ENCODE data around the gene EXOC4. TPM values are rescaled to one million over a fixed set of nuclear protein-coding genes. Genes with fewer than 3 reads are reported as not detected.

Gene EXOC4
- total RNA-seq, 3 donors from 2014 or later: 63.9 to 90.2 (median 89.5) TPM

DNA sequence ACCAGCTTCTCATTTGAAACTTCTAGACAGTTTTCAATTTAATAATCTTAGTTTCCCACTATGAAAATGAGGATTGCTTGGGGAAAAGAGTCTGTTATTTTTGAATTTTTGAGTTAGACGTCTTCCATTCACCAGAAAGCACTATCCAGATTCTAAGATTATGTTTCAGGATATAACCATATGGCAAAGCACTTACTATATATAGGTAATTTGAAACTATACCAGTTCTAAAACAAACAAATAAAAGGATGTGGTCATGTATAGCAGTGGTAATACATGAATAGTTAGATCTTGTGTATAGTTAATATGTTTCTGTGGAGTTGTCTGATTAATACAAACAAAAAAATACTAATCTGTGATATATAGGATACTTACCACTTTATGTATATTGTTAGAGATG is 320.0 kb downstream of the EXOC4 start:
- intact Hi-C loops (cut with DNase I, micrococcal nuclease): no loop called here
- TF ChIP-seq, protein P1, sequence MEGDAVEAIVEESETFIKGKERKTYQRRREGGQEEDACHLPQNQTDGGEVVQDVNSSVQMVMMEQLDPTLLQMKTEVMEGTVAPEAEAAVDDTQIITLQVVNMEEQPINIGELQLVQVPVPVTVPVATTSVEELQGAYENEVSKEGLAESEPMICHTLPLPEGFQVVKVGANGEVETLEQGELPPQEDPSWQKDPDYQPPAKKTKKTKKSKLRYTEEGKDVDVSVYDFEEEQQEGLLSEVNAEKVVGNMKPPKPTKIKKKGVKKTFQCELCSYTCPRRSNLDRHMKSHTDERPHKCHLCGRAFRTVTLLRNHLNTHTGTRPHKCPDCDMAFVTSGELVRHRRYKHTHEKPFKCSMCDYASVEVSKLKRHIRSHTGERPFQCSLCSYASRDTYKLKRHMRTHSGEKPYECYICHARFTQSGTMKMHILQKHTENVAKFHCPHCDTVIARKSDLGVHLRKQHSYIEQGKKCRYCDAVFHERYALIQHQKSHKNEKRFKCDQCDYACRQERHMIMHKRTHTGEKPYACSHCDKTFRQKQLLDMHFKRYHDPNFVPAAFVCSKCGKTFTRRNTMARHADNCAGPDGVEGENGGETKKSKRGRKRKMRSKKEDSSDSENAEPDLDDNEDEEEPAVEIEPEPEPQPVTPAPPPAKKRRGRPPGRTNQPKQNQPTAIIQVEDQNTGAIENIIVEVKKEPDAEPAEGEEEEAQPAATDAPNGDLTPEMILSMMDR (IDR thresholded peaks at IDR 0.05): no peak
- Histone ChIP-seq H3K4me3 (no peak overlapping the region), H3K36me3 (ENCODE audit: low read depth) (no peaks in the 10 kb centered on the region), H3K4me1 (ENCODE audit: low read depth) (no peaks in the 10 kb centered on the region), H3K9me3 (no peaks in the 10 kb centered on the region)
- DNase-seq (no peak), ATAC-seq (no peak)

DNA sequence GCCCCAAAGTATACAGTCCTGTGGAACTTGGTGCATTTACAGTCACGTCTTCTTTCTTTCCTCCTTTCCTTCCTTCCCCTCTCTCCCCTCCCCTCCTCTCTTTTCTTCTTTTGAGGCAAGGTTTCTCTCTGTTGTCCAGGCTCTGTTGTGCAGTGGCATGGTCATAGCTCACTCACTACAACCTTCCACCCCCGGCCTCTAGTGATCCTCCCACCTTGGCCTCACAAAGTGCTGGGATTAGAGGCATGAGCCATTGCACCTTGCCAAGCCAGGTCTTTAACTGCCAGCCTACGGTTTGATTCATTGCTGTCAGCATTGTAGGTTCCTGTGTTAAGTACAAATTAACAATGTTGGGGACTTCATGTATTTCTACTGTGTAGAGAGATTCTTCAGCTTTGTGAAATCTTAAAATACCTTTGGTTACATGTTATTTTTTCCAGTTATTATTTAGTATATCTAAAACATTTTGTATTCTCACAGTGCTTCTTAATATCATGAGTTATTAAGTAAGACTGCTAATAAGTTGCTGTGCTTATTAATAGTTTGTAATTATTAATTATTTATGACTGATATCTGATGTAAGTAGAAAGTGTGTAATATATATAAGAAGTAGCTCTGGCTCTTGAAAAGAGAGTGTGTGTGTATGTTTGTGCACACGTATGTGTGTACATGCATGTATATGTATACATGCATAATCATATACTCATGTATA is 320.8 kb downstream of the EXOC4 start:
- DNase-seq: no peak
- Histone ChIP-seq H3K4me3 (no peak overlapping the region), H3K36me3 (ENCODE audit: low read depth) (no peaks in the 10 kb centered on the region), H3K4me1 (ENCODE audit: low read depth) (no peaks in the 10 kb centered on the region), H3K9me3 (no peaks in the 10 kb centered on the region)
- TF ChIP-seq, protein P1 (IDR thresholded peaks at IDR 0.05): no peak
- no peak for ATAC-seq
- intact Hi-C loops (cut with DNase I, micrococcal nuclease): no loop called here

DNA sequence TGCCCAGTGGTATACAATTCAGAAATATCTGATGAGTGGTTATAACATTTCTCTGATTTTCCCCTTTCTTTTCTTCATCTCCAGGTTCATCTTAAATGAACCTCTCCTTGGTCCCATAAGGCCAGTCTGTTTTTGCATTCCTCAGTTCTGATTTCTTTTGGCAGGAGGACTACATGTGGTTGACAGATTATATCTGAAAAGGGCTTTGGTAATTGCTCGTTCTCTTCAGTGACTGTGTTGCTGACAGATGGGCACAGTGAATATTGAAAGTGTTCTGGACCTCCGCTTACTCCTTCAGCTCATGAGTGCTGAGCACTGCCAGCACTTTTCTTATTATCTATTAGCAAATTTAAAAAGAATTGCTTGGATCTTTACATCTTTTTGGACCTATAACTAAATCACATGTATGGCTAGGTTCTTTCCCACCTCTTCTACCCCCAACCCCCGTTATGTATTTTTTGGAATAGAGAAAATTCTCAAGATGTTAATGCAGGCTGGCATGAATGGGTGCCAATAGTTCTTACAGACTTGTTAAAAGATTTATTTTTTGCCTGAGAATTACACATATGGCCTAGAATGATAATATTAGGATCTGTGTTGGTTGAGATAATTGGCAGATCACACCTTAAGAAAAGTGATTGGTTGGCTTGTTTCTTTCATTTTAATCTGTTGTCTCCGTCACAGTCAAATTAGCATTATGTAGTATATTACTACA is 323.0 kb downstream of the EXOC4 start:
- Histone ChIP-seq H3K36me3 (ENCODE audit: low read depth) (no peaks in the 10 kb centered on the region), H3K4me1 (ENCODE audit: low read depth) (no peaks in the 10 kb centered on the region), H3K9me3 (no peaks in the 10 kb centered on the region), H3K4me3 (no peak overlapping the region)
- no peak for ATAC-seq
- TF ChIP-seq, protein P1 (IDR thresholded peaks at IDR 0.05): no peak
- intact Hi-C loops (cut with DNase I, micrococcal nuclease): no loop called here
- no peak for DNase-seq

- no peak for DNase-seq
- no peak overlapping the region for H3K4me3 ChIP-seq
- TF ChIP-seq, protein P1 (IDR thresholded peaks at IDR 0.05): no peak
- ATAC-seq: no peak
- H3K4me1 ChIP-seq (ENCODE audit: low read depth): no peaks in the 10 kb centered on the region
- no peaks in the 10 kb centered on the region for H3K9me3 ChIP-seq
- intact Hi-C loops (cut with DNase I, micrococcal nuclease): no loop called here
- H3K36me3 ChIP-seq (ENCODE audit: low read depth): no peaks in the 10 kb centered on the region
Measured at GRCh38 chr7:133576612-133577168, 323.8 kb downstream of the EXOC4 start.

DNA sequence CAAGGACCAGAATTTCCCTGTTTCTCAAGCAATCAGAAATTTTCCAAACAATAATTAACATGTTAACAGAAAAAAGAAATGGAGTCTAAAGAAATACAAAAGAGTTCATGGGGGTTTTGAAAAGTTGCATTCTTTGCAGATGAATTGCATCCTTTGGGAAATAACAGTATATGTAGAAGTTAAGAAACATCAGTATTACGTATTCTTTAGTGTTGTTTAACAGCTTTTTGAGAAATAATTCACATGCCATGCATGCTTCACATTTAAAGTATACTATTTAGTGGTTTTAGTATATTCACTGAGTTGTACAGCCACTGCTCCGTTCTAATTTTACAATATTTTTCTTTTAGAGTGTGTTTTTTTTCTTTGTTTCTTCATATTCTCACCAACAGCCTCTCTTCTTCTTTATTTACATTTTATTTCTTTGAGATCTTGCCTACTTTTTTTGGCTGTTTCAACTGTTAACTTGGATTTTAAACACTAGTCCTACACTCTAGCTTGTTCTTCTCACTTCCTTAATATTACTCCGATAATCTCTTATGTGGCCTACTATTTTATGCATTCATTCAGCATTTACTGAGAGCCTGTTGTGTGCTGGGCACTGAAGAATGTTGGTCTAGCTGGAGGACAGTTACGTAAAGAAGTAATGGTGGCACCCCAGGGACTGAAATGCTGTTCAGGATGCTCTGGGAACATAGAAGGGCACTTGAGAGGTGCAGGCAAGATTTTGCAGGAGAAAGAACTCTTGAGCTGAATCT is 330.1 kb downstream of the EXOC4 start:
- no peak overlapping the region for H3K4me3 ChIP-seq
- TF ChIP-seq, protein P1 (IDR thresholded peaks at IDR 0.05): no peak
- intact Hi-C loops (cut with DNase I, micrococcal nuclease): no loop called here
- H3K4me1 ChIP-seq (ENCODE audit: low read depth): no peaks in the 10 kb centered on the region
- no peaks in the 10 kb centered on the region for H3K36me3 ChIP-seq (ENCODE audit: low read depth)
- ATAC-seq (no peak), DNase-seq (no peak)
- no peaks in the 10 kb centered on the region for H3K9me3 ChIP-seq

Data from mucosa of descending colon (tissue), 3 donors.